Karpas-422 (cell line): Measurements from ENCODE around the gene ARID3B. TPM values are rescaled to one million over a fixed set of nuclear protein-coding genes. Genes with fewer than 3 reads are reported as not detected.

Experiments
- DNase-seq: peaks from one replicate; pipeline ENCODE4 v3.0.0-alpha.2; 2015
- H2AFZ ChIP-seq: fragments of 200-600 bp; sonication (generic); 2 replicates; pipeline ENCODE4 v1.6.1; 2014; ENCODE audit warnings: antibody characterized with exemption, low read length, mixed read lengths
- H3K27ac ChIP-seq: fragments of 200-600 bp; sonication (generic); 2 replicates; pipeline ENCODE4 v1.5.1; 2014; ENCODE audit warnings: mild to moderate bottlenecking, low read length, moderate library complexity
- H3K27me3 ChIP-seq: fragments of 200-600 bp; sonication (generic); 2 replicates; pipeline ENCODE4 v1.6.1; 2014; ENCODE audit warnings: low read length, mixed read lengths
- H3K36me3 ChIP-seq: fragments of 200-600 bp; sonication (generic); 2 replicates; pipeline ENCODE4 v1.6.1; 2014; ENCODE audit warnings: low read length, mixed read lengths; ENCODE audit not compliant: insufficient read depth
- H3K4me1 ChIP-seq: fragments of 200-600 bp; sonication (generic); 2 replicates; pipeline ENCODE4 v1.6.1; 2014; ENCODE audit warnings: mild to moderate bottlenecking, low read length, mixed read lengths
- H3K4me2 ChIP-seq: fragments of 200-600 bp; sonication (generic); 2 replicates; pipeline ENCODE4 v1.6.1; 2014; ENCODE audit warnings: low read length, low read depth, mild to moderate bottlenecking; ENCODE audit not compliant: poor library complexity, severe bottlenecking
- H3K4me3 ChIP-seq: fragments of 200-600 bp; sonication (generic); 2 replicates; pipeline ENCODE4 v1.5.1; 2014; ENCODE audit warnings: mild to moderate bottlenecking, antibody characterized with exemption, low read length, mixed read lengths
- H3K79me2 ChIP-seq: fragments of 200-600 bp; sonication (generic); 2 replicates; pipeline ENCODE4 v1.6.1; 2014; ENCODE audit warnings: mild to moderate bottlenecking, low read length, mixed read lengths
- H3K9ac ChIP-seq: fragments of 200-600 bp; sonication (generic); 2 replicates; pipeline ENCODE4 v1.6.0; 2014; ENCODE audit warnings: low read length
- H3K9me2 ChIP-seq: fragments of 200-600 bp; sonication (generic), shearing (Covaris generic); replicated peaks from 2 replicates; pipeline ENCODE4 v1.6.0; 2014; ENCODE audit warnings: mild to moderate bottlenecking, low read length, moderate library complexity; ENCODE audit not compliant: insufficient read depth
- H3K9me3 ChIP-seq: fragments of 300-700, 200-600 bp; sonication (generic); 2 replicates; pipeline ENCODE4 v1.6.1; 2014; ENCODE audit warnings: low read length, mixed read lengths
- H4K20me1 ChIP-seq: fragments of 200-600 bp; sonication (generic); 2 replicates; pipeline ENCODE4 v1.6.1; 2014; ENCODE audit warnings: mild to moderate bottlenecking, antibody characterized with exemption, low read length, low read depth; ENCODE audit not compliant: insufficient read depth
- total RNA-seq: library from RNA; depleted of rRNA; stranded (reverse); fragments of >200 nt; shearing (Covaris generic); gene quantifications from 2 replicates; pipeline ENCODE4 v1.2.3, GENCODE V29; 2014; ENCODE audit warnings: low replicate concordance

The ARID3B gene
- total RNA-seq, 1 experiment from 2014 or later = 9.6 TPM

DNA sequence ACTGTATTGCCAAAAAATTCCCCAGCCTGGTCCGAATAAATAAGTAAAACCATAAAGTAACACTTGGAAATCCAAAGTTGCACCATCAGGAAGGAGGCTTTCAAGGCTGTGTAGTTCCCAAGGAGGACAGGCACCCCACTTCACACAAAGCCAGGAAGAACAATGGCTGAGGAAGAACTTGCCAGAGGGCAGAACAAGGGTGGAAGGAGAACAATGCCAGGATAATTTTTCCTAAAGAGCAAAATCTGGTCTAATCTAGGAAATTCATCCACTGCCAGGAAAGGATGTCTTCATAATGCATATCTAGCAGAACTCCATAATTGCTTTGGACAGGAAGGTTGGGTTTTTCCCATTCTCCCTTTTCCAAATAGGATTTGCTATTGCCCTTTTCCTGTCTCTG lies 15.7 kb upstream of the ARID3B start:
- Histone ChIP-seq H3K27ac (no peak overlapping the region), H4K20me1 (no peaks in the 10 kb centered on the region), H3K4me3 (no peak overlapping the region), H2AFZ (no peak overlapping the region), H3K79me2 (no peaks in the 10 kb centered on the region), H3K4me2 (no peak overlapping the region), H3K27me3 (no peaks in the 10 kb centered on the region), H3K9me2 (no peaks in the 10 kb centered on the region), H3K36me3 (no peaks in the 10 kb centered on the region), H3K9me3 (no peaks in the 10 kb centered on the region), H3K4me1 (no peaks in the 10 kb centered on the region), H3K9ac (no peak overlapping the region)
- no peak for DNase-seq

- Histone ChIP-seq H3K79me2 (no peaks in the 10 kb centered on the region), H3K27ac (no peak overlapping the region), H3K4me3 (no peak overlapping the region), H4K20me1 (no peaks in the 10 kb centered on the region), H3K9me2 (no peaks in the 10 kb centered on the region), H2AFZ (no peak overlapping the region), H3K9ac (no peak overlapping the region), H3K4me1 (no peaks in the 10 kb centered on the region), H3K4me2 (no peak overlapping the region), H3K9me3 (no peaks in the 10 kb centered on the region), H3K27me3 (no peaks in the 10 kb centered on the region), H3K36me3 (no peaks in the 10 kb centered on the region)
- DNase-seq = no peak
Observed at GRCh38 chr15:74525945-74526344, 15.1 kb upstream of the ARID3B start.

DNA sequence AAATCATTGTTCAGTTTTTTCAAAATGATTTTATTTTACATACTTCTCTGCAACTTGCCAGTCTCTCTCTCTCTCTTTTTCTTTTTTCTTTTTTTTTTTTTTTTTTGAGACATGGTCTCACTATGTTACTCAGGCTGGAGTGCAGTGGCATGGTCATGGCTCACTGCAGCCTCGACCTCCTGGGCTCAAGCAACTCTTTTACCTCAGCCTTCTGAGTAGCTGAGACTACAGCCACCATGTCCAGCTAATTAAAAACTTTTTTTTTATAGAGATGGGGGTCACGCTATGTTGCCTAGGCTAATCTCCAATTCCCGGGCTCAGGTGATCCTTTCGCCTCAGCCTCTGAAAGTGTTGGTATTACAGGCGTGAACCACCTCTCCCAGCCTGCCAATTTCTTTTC lies 12.1 kb upstream of the ARID3B start:
- no peaks in the 10 kb centered on the region for H3K79me2 ChIP-seq
- H3K27ac ChIP-seq = no peak overlapping the region
- H3K4me3 ChIP-seq = no peak overlapping the region
- H3K36me3 ChIP-seq = no peaks in the 10 kb centered on the region
- no peaks in the 10 kb centered on the region for H3K4me1 ChIP-seq
- no peak overlapping the region for H2AFZ ChIP-seq
- no peak overlapping the region for H3K9ac ChIP-seq
- H3K4me2 ChIP-seq = no peak overlapping the region
- no peaks in the 10 kb centered on the region for H3K9me2 ChIP-seq
- no peaks in the 10 kb centered on the region for H3K27me3 ChIP-seq
- no peaks in the 10 kb centered on the region for H4K20me1 ChIP-seq
- no peaks in the 10 kb centered on the region for H3K9me3 ChIP-seq
- no peak for DNase-seq

DNA sequence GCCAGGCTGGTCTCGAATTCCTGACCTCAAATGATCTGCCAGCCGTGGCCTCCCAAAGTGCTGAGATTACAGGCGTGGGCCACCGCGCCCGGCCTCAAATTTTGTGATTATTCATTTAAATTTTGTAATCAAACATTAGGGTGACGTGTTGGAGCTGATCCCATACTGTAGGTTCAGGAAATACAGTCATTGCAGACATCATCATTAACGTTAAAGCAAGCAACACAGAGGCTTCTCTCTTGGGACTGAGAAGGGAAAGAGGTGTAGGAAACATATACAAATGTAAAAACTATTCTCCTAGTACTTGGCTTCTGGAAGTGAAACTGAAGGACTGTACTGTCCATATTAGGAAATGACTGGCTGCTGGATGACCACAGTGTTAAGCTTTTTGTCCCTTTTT lies 11.1 kb upstream of the ARID3B start:
- no peaks in the 10 kb centered on the region for H3K27me3 ChIP-seq
- no peak overlapping the region for H3K9ac ChIP-seq
- H3K27ac ChIP-seq = no peak overlapping the region
- H2AFZ ChIP-seq = no peak overlapping the region
- no peak for DNase-seq
- H3K9me2 ChIP-seq = no peaks in the 10 kb centered on the region
- no peaks in the 10 kb centered on the region for H3K9me3 ChIP-seq
- no peak overlapping the region for H3K4me2 ChIP-seq
- H3K79me2 ChIP-seq = no peaks in the 10 kb centered on the region
- no peak overlapping the region for H3K4me3 ChIP-seq
- no peaks in the 10 kb centered on the region for H4K20me1 ChIP-seq
- H3K36me3 ChIP-seq = no peaks in the 10 kb centered on the region
- no peaks in the 10 kb centered on the region for H3K4me1 ChIP-seq

DNA sequence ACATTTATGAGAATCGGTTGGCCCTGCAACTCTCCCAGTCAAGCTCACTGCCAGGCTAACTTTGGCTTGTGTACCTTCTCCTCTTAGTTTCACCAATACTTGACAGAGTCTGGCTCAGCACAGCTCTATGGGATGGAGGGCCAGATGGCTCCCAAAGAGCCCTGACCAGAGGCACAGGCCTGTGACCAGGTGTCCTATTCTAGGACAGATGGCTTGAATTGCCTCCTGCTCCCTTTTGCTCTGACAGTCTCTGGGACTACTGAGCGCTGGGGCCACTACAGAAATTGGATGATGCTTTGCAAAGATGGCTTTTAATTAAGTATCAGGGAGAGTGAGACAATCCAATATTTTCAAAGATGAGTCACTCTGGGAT lies 10.3 kb upstream of the ARID3B start:
- Histone ChIP-seq H3K27ac (no peak overlapping the region), H3K4me2 (no peak overlapping the region), H3K79me2 (no peaks in the 10 kb centered on the region), H3K9me2 (no peaks in the 10 kb centered on the region), H3K4me1 (no peaks in the 10 kb centered on the region), H3K9ac (no peak overlapping the region), H4K20me1 (no peaks in the 10 kb centered on the region), H3K4me3 (no peak overlapping the region), H3K27me3 (no peaks in the 10 kb centered on the region), H3K36me3 (no peaks in the 10 kb centered on the region), H3K9me3 (no peaks in the 10 kb centered on the region), H2AFZ (no peak overlapping the region)
- DNase-seq = no peak

- Histone ChIP-seq H3K36me3 (no peaks in the 10 kb centered on the region), H3K9ac (no peak overlapping the region), H3K9me2 (no peaks in the 10 kb centered on the region), H3K4me2 (no peak overlapping the region), H4K20me1 (no peaks in the 10 kb centered on the region), H3K4me3 (no peak overlapping the region), H3K9me3 (no peaks in the 10 kb centered on the region), H2AFZ (no peak overlapping the region), H3K79me2 (no peaks in the 10 kb centered on the region), H3K27ac (no peak overlapping the region), H3K27me3 (no peaks in the 10 kb centered on the region), H3K4me1 (no peaks in the 10 kb centered on the region)
- no peak for DNase-seq
Observed at GRCh38 chr15:74531144-74531811, 9.7 kb upstream of the ARID3B start.

DNA sequence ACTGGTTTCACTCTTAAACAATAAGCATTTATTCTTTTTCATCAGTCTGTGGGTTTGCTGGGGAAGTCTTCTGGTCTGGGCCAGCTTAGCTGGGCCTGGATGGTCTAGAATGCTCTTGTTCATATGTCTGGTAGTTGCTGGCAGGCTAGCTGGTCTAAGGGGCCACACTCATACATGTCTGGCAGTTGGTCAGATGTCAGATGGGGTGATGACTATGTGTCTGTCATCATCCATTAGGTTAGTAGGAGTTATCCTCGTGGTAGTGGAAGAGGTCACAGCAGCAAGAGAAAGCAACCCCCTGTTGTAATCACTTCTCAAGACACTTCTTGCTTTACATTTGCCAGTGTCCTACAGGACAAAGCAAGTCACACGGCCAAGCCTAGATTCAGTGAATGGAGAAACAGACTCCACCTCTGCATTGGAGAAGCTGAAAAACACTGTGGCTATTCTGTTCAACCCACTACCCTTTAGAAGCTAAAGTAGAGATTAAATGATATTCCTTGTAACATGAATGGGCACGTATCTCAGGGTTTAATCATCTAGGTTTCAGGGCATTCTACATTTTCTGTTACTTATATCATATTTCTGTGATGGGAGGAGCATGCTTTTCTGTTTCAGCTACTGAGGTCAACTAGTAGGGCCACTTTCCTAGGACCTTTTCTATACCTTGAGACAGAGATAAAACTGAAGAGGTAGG lies 5.5 kb upstream of the ARID3B start:
- H4K20me1 ChIP-seq = no peaks in the 10 kb centered on the region
- DNase-seq = no peak
- no peak overlapping the region for H3K4me3 ChIP-seq
- H3K4me1 ChIP-seq = peaks cover 8% of the 10 kb centered on the region
- H3K27ac ChIP-seq = no peak overlapping the region
- H3K4me2 ChIP-seq = no peak overlapping the region
- H3K9me3 ChIP-seq = no peaks in the 10 kb centered on the region
- H3K9ac ChIP-seq = no peak overlapping the region
- H3K9me2 ChIP-seq = no peaks in the 10 kb centered on the region
- H3K27me3 ChIP-seq = no peaks in the 10 kb centered on the region
- no peak overlapping the region for H2AFZ ChIP-seq
- no peaks in the 10 kb centered on the region for H3K36me3 ChIP-seq
- no peaks in the 10 kb centered on the region for H3K79me2 ChIP-seq

DNA sequence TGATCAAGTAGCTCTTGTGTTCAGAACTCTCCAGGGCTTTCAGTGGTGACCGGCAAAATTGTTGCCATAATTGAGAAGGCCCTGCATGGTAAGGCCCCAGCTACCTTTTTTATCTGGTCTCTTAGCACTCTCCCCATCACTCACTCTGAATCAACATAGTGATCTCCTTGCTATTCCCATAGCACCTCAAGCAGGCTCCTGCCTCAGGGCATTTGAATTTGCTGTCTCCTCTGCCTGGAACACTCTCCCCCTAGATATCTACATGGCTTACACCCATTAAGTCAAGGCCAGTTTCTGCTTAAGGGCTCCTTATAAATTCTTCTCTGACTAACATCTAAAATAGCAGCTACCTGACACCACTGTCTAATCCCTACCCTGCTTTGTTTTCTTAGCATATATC lies 3.3 kb upstream of the ARID3B start:
- Histone ChIP-seq H3K9me3 (no peaks in the 10 kb centered on the region), H3K27ac (no peak overlapping the region), H3K27me3 (0 out of 2 replicates have a peak, but pooled peaks cover 3% of the 10 kb centered on the region), H3K36me3 (no peaks in the 10 kb centered on the region), H3K9ac (no peak overlapping the region), H3K4me2 (no peak overlapping the region), H3K4me1 (peaks cover 21% of the 10 kb centered on the region), H3K4me3 (no peak overlapping the region), H3K9me2 (no peaks in the 10 kb centered on the region), H2AFZ (no peak overlapping the region), H4K20me1 (peaks cover 8% of the 10 kb centered on the region), H3K79me2 (no peaks in the 10 kb centered on the region)
- DNase-seq = no peak
